HG02943 (cell line): ENCODE measurements around the gene SGSM2.

ENCODE experiments used
- ATAC-seq: cut with Tn5 transposase; IDR thresholded peaks from one replicate; pipeline ENCODE4 v1.9.1; 2021; ENCODE audit warnings: mild to moderate bottlenecking, low read depth, moderate library complexity; ENCODE audit not compliant: unreplicated experiment

Gene SGSM2

DNA sequence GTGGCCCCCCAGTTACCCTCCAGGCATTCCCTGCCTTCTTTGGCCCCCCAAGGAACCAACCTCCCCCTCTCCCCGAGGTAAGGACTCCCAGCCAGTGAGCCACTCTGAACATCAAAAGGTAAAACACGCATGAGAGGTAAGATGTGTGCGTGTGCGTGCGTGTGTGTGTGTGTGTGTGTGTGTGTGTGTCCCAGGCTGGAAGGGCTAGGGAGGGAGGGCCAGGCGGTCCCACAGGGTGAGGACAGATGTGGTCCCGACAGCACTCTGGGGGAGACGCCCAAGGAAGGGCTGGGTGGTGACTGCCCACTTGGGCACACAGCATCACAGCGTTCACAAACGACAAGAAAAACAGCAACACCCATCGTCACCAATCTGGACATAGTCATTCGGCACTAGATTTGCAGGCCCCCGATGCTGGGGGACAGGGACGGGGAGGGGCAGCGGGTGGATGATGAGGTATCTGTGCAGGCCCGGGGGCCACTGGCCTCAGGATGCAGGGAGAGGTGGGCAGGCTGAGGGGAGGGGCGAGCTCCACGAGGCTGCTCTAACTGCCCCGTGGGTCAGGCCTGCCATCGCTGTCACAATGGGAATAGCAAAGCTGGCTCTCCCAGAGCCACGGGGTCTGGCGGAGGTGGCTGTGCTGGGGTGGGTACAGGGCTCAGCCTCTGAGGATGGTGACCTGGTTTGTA, 47.3 kb downstream of the SGSM2 start:
- ATAC-seq = no peak

DNA sequence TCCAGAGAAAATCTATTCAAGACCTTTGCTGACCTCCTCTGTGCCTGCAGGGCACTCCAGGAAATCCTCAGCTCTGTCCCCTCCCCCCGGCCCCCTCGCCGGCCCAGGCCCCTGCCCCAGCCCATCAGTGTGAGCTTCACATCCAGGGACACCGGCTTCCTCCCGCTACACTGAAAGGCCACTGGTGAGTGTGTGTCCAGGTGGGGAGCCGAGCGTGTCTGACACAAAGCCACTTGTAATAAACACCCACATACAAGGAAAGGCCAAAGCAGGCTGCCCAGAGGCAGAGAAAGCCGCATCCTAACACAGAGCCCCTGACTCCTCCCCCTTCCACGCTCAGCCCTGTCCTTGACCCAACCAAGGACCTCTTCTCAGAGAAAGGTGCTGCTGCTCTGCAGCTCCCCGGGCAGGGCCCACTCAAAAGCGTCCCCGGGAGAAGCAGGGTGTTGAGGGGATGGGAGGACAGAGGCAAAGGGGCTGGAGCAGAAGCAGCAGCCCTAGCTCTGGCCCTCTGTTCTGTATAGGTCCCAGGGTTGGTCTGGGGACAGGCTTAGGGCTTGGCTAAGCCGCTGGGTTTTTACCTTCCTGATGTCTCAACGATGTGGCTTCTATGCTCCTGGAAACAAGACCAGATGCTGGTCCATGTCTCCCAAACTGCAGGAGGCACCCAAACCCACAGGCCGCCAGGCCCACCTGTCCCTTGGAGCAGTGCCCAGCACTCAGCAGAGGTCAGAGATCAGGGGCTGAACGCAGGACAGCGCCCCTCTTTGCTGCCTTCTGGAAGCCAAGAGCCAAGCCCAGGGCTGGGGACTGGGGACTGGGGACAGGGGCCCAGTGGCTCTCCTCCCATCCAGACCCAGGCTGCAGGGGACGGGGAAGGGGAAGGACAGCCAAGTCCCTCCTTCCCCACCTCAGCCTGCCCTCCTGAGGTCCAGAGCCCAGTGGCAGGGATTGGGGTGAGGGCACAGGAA, 48.2 kb downstream of the SGSM2 start:
- no peak for ATAC-seq

DNA sequence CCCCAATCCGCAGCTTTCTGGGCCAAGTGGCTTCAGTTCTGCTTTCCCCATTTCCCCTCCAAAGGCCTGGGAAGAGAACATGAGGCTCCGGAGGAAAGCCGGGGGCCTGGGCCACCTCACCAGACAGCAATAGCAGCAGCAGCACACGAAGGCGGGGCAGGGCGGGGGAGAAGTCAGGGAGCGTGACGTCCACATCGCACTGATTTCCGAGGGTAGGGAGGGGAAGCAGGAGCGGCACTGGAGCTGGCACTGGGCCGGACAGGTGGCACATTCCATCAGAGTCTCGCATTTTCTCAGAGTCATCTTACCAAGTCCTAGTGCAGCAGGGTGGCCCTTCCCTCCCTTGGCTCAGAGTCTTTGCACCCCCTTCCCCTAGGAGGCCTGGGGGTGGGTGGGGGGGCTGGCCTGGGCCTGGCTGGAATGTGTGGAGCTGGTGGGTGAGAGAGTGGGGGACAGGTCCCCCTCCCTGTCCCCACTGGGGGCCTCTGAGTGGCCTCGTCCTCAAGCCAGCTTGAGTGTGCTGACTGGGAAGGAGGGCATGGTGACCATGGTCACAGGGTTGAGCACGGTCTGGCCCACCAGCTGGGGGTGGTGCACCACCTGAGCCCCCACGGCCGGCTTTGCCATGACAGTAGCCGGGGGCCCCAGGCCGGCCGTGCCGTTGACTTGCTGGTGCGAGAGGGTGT, 49.2 kb downstream of the SGSM2 start:
- no peak for ATAC-seq

DNA sequence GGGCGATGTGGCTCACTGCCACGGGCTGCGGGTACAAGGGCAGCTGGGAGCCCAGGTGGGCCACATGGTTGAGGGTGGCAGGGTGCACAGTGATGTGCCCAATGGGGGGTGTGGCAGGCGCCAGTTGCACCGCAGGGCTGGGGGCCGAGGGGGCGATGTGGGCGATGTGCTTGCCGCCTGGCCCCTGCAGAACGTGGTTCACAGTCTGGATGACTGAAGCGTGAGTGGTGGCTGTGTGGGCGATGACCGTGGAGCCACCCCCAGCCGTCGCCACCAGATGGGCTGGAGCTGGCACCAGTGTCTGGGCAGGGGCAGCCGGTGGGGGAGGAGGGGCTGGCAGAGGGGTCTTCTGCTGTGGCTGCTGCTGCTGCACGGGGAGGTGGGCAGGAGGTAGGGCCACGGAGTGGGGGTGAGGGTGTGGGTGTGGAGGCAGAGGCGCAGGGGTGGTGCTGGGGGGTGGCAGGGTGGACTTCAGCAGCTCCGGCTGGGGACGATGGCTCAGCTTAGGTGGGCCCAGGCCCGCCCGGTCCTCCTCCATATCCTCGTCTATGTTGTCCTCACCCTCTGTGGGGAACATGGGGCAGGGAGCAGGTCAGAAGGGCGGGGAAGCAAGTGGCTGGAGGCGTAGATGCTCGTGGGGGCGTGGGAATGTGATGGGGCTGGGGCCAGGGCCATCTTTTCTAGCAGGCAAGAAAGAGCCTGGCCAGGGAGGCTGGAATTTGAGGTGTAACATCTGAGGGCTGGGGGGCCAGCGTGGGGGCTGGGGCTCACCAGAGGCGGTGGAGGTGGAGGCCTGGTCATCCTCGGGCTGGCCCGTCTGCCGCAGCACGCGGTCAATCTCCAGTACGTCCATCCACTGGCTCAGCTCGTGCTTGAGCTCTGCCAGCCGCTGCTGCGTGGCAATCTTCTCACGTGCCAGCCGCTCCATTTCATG, 50.1 kb downstream of the SGSM2 start:
- no peak for ATAC-seq

DNA sequence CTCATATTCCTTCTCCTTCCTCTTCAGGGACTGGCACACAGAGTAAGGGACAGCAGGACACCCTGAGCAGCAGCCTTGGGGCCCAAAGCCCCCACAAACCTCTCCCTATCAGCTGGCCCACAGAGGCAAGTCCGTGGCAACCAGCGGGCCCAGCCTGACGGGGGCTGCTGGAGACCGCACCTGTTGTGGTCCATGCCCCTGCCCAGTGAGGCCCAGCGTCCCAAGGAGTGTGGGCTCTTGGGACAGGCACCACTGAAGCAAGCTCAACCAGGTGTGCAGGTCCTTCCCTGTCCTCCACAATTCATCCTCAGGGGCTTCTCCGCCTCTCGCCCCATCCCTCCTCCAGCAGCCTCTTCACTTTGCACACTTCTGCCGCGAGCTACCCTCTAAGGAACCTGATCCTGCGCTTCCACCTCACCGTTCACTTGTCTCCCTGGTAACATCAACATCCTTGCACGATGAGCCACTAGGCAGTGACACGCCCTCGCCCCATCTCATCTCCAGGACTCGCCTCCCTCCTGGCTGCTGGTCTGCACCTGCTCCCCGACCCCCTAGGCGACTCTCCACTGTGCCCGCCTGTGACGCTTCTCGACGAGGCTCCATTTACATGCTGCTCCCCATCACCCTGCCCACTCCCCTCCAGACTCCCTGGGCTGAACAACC, 50.9 kb downstream of the SGSM2 start:
- ATAC-seq = no peak

DNA sequence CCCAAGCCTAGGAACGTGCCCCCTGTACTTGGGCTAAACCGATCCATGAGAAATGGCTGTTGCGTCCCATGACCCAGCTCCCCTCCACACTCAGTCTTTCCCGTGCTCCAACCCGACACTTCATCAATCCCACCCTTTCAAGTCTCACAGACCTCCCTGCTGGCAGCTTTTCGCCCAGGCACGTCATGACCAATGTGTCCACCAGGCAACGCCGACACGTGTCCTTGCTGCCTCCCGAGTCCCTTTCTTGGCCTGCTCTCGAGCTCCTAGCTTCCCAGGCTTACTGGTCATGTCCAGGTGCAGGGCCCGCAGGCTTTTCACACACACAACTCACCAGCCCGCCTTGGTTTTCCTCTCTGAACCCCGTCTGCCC, 51.4 kb downstream of the SGSM2 start:
- no peak for ATAC-seq

DNA sequence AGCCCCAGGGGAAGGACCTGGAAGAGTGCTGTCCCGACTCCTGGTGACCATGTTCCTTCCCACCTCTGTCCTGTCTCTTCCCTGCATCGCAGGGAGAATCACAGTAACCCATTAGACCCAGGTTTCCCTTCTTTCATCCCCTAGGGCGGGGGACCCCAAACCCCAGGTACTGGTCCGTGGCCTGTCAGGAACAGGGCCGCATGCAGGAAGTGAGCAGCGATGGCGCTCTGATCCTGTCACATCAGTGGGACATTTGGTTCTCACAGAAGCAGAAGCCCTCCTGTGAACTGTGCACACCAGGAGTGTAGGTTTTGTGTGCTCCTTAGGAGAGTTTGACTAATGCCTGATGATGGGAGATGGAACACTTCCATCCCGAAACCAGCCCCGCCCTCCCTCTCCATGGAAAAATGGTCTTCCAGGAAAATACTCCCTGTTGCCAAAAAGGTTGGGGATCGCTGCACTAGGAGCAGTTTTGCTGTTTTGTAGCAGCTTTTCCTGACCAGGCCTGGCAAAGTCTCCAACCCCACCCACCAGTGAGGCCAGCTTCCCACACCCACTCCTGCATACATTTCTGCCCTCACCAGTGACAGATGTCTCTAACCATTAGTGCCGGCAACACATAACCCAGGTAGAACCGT, 53.0 kb downstream of the SGSM2 start:
- no peak for ATAC-seq

DNA sequence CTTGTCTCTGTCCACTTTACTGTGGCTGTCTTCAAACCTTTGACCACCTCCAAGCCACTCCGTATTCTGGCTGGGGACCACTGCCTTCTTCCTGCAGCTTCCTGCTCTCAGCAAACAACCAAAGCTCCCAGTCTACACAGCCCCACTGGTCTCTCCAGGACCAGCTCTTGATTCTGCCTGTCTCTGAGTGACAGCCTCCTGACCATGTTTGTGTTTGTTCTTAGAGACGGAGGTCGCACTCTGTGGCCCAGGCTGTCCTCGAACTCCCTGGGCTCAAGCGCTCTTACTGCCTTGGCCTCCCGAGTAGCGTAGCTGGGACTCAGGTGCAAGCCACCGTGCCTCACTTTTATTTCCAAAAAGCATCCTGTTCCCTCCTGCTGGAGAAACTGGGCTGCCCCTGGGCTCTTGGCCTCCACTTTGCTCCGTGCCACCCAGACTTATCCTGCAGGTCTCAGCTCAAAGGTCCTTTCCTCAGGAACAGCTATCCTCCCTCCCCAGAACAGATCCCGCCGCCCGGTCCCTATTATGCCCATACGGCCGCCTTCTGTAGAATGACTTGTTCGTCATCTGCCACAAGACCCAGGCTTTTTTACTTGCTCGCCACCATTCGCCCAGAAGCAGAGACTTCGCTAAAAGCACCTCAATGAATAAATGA, 54.4 kb downstream of the SGSM2 start:
- ATAC-seq = no peak

DNA sequence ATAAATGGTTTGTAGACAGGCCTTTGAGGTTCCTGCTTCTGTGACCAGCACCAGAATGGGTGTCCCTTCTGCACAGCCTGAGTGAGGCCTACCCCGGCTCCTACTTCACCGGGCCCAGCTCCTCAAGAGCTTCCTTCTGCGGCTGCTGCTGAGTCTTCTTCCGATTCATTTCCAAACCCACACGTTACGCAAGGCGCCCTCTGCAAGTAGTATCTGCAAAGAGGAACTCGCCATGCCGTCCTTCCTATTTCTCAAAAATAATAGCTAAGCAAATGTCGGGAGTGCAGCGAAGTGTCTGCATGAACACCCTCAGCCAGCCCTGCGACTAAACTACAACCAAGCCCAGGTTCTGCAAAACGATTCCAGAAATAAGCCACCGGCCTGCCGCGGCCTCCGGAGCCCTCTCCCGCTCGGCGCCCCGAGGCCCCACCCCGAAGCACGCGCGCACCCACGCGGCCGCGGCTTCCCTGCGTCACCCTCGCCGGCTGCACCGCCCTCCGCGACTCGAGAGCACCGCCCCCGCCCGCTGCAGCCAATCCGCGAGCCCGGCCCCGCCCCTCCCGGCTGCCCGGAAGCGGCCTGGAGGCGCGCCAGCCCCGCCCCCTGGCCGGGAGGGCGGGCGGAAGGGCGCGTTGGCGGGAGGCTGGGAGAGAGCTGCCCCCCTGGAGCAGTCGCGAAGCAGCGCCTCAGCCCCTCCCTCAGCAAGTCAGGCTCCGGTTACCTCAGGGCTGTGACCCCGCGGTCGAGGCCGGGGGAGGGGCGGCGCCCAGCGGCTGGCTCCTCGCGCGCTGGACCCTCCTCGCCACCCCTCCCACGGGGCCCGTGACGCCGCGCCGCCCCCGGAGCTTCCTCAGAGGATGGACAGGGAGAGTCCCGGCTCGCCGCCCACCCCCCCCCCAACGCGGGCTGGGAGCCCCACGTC, 55.2 kb downstream of the SGSM2 start:
- ATAC-seq = peak; percentile 49

DNA sequence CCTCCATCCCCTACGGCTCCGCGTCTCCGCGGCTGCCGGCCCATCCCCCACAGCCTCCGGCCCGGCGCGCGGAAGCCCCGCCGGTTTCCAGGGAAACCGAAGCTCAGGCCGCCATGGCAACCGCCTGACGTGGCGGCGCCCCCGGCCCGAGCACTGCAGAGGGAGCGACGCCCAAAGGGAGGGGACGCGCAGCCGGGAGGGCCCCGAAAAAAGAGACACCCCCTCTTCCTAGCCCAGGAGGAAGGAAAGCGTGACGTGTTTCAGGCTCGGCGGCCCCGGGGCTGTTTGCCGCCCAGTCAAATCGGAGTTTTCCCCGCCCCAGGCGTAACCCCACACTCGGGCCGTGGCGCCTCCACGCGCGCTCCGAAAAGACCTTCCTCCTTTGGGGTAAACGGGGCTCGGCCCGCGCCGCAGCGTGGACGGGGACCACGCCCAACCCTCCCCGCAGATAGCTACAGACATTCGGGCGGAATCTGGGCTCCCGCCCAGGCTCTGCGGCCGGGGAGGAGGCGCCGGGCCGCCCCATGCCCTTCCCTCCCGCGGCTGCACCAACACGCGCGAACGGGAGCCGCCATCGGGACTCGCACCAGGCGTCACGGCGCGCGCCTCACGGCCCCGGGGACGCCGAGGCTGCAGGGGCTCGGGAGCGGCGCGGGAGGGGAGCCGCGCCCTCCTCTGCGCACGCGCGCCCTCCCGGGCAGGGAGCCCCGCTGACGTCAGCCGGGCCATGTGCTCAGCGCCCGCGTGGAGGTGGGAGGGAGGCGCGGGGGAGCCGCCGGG, 56.1 kb downstream of the SGSM2 start:
- peak; percentile 31 for ATAC-seq

DNA sequence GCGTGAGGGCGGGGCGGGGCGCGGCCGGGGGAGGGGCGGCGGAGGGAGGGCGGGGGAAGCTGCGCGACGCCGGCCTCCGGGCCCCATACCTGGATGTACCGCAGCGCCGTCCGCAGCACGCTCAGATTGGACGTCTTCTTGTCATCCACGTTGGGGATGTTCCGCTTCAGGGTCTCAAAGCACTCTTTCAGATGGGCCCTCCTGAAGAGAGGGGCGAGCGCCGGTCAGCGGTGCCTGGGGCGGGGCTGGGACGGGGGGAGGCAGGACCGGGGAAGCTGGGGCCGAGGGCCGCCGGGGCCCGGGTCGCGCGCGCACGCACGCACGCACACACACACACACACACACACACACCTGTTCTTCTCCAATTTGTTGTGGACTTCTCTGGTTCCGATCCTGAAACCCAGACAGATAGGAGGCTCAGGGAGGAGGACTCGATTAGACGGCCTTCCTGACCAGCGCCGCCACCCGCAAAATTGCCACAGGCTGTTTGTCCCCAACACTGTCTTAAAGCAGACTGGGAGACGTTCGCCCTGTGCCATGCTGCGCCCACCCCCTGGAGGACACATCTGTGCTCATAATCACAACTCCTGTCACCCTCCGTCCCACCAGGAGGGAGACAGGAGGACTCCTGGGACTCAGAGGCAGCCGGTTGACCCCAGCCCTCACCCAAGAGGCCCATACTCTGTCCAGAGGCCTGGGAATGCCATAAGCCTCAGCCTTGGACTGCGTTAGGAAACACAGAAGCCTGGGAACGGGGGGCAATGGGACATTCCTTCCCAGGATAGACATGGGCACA, 56.9 kb downstream of the SGSM2 start:
- ATAC-seq = no peak

DNA sequence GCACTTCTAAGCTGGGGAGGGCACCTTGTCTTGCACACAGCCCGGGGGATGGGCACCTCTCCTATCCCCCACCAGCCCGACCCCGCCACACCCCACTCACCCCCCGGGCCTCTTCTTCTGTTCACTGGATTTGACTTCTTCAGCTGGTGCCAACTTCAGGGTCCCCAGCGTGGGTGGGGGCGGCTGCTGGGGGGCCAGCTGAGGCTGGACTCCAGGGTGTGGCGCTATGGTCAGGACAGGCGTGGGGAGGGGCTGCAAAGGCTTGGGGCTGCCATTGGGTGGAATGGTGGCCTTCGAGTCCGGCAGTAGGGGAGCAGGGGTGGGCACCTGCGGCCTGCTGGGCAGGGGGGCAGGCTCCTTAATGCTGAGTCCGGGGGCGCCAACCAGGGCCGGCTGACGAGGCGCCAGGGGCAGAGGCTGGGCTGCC, 57.5 kb downstream of the SGSM2 start:
- no peak for ATAC-seq

DNA sequence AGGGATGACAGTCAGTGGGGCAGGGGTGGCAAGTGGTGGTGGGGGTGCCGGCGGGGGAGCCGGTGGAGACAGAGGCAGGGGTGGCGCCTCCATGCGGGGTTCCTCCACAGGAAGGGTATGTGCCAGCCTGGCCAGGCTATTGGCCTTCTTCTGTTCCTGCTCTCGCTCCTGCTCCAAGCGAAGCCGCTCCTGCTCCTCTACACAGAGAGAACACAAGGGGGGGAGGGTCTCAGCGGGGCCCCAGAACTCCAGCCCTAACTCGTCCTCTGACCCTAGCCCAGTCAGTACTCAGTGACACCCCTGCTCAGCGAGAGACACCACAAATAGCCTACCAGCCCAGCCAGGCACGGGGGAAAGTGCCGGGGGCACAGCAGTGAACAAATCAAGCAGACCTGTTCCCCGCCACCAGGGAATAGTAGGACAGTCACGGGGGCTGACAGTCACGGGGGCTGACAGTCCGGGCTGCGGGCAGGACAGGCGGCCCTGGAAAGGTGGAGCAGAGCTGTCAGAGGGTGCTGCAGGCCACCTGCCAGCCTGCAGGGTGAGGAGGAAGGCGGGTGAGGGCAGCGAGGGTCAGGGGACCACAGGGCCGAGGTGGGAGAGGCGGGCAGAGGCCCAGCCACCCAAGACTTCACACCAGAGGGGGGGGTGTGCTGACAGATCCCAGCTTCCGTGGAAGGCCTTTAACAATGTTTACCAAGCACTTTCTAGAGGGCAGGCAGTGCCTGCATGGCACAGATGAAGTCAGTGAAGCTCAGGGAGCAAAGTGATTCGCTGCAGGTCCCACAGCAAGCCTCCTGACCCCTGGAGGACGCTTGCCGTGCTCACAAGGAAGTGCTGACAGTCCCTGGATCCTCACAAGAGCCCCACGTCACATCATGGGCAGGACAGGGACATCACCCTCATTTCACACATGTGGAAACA, 58.2 kb downstream of the SGSM2 start:
- ATAC-seq = no peak

DNA sequence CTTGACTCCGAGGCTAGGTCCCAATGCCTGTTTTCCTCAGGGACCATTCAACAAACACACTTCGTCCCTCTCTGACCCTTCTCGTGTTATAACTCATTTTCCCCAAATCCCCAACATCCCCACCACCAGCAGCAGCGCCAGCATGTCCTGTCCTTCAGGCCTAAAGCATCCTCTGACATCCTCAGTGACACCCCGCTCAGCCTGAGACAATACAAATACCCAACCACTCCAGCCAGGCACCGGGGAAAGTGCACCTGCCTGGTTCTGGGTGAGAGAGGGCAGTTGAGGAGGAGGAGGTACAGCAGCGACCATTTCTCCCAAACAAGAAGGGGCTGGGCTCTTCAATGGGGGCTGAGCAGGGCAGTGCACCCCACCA, 58.9 kb downstream of the SGSM2 start:
- ATAC-seq = no peak
